Endodermal cell (in vitro differentiated cells): ENCODE data around the gene KIF17. TPM values are rescaled to one million over a fixed set of nuclear protein-coding genes. Genes with fewer than 3 reads are reported as not detected.
A peak's percentile ranks its signal among the peaks of the same experiment; 100 is the strongest.

Experiments used
- DNase-seq: peaks from one replicate; pipeline ENCODE4 v3.0.0-alpha.2; 2017
- H3K27ac ChIP-seq: 2 replicates; pipeline ENCODE4 v1.5.1; 2013; ENCODE audit warnings: mild to moderate bottlenecking, low read depth, low read length, moderate library complexity
- H3K27me3 ChIP-seq: 2 replicates; pipeline ENCODE4 v1.6.1; 2013; ENCODE audit warnings: mild to moderate bottlenecking, low read length, moderate library complexity; ENCODE audit not compliant: insufficient read depth, control insufficient read depth, poor library complexity, severe bottlenecking
- H3K36me3 ChIP-seq: 2 replicates; pipeline ENCODE4 v1.7.0; 2013; ENCODE audit warnings: mild to moderate bottlenecking, low read length, moderate library complexity; ENCODE audit not compliant: control insufficient read depth, insufficient read depth
- H3K4me1 ChIP-seq: one replicate; pipeline ENCODE4 v1.7.0; 2013; ENCODE audit warnings: low read length; ENCODE audit not compliant: control insufficient read depth, insufficient read depth
- H3K4me3 ChIP-seq: 2 replicates; pipeline ENCODE4 v1.5.1; 2013; ENCODE audit warnings: mild to moderate bottlenecking, low read length, moderate library complexity
- H3K9ac ChIP-seq: 2 replicates; pipeline ENCODE4 v1.6.1; 2013; ENCODE audit warnings: mild to moderate bottlenecking, low read length, moderate library complexity; ENCODE audit not compliant: poor library complexity, severe bottlenecking; ENCODE audit errors: extremely low read depth
- H3K9me3 ChIP-seq: 2 replicates; pipeline ENCODE4 v1.6.1; 2013; ENCODE audit warnings: mild to moderate bottlenecking, low read length, moderate library complexity; ENCODE audit not compliant: control insufficient read depth
- H3K27ac Mint-ChIP-seq: 2 replicates; pipeline ENCODE4 v1.8.0; 2020; ENCODE audit warnings: mixed read lengths
- H3K27me3 Mint-ChIP-seq: 2 replicates; pipeline ENCODE4 v1.8.0; 2021; ENCODE audit warnings: mild to moderate bottlenecking, mixed read lengths; ENCODE audit not compliant: insufficient read depth
- H3K36me3 Mint-ChIP-seq: 2 replicates; pipeline ENCODE4 v1.8.0; 2020; ENCODE audit warnings: low read depth, mixed read lengths
- H3K4me1 Mint-ChIP-seq: 2 replicates; pipeline ENCODE4 v1.8.0; 2020; ENCODE audit warnings: mixed read lengths
- H3K4me3 Mint-ChIP-seq: 2 replicates; pipeline ENCODE4 v1.8.0; 2020; ENCODE audit warnings: mild to moderate bottlenecking, moderate library complexity, mixed read lengths
- H3K9me3 Mint-ChIP-seq: 2 replicates; pipeline ENCODE4 v1.8.0; 2020; ENCODE audit warnings: mild to moderate bottlenecking, mixed read lengths
- CTCF ChIP-seq: fragments of 200-600 bp; sonication (generic); conservative IDR thresholded peaks from 2 replicates; pipeline ENCODE4 v1.5.0; 2021; ENCODE audit warnings: antibody characterized with exemption, mild to moderate bottlenecking
- WGBS, 2 experiments: methylation state at CpG; one replicate each; pipeline versions ENCODE4 v1.1.5 to v1.1.7; 2013; ENCODE audit warnings: missing lambda C conversion rate in 2 of 2, mixed read lengths in 1 of 2; ENCODE audit not compliant: insufficient coverage in 1 of 2, insufficient read length in 1 of 2; 5-methylcytosine and 5-hydroxymethylcytosine counted together
- total RNA-seq, 2 donors: library from RNA; stranded (reverse); fragmentation: NEBNext Ultra II Directional in 1 of 2; extraction: Animal tissue kit (Norgen Biotek cat#: 25700) in 1 of 2; gene quantifications; 2 replicates in 1 of 2; 3 replicates in 1 of 2; pipeline ENCODE4 v1.2.1, GENCODE V29; 2021

Gene KIF17
- total RNA-seq, 2 donors from 2014 or later, result 4.2 to 8.0 TPM

DNA sequence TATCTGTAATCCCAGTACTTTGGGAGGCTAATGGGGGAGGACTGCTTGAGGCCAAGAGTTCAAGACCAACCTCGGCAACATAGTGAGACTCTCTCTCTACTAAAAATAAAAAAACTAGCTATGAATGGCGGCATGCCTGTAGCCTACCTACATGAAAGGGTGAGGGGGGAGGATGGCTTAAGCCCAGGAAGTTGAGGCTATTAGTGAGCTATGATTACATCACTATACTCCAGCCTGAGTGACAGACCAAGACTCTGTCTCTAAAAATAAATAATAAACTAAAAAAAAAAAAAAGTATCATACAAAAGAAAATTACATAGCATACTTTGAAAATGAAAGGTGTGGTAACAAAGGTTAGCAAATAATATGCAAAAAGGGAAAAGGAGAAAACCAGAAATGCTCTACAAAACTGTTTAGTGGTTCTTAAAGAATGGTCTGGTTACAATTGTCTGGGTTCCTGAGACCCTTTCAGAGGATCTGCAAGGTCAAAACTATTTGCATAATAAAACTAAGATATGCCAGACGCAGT, 33.7 kb upstream of the KIF17 start:
- Mint-ChIP-seq H3K27ac (no peak overlapping the region), H3K4me1 (peaks cover 4% of the 10 kb centered on the region), H3K36me3 (peaks cover 71% of the 10 kb centered on the region), H3K4me3 (no peak overlapping the region), H3K27me3 (no peaks in the 10 kb centered on the region), H3K9me3 (peaks cover 1% of the 10 kb centered on the region)
- Histone ChIP-seq H3K9me3 (no peaks in the 10 kb centered on the region), H3K27me3 (no peaks in the 10 kb centered on the region), H3K9ac (no peak overlapping the region), H3K4me1 (no peaks in the 10 kb centered on the region), H3K4me3 (no peak overlapping the region), H3K27ac (peak overlapping the region; percentile 58), H3K36me3 (peaks cover 70% of the 10 kb centered on the region)
- DNase-seq, result no peak
- 90 to 94% methylated on average over 2 to 3 of the region's 3 CpGs for WGBS, 2 experiments
- TF ChIP-seq CTCF, result no peak

DNA sequence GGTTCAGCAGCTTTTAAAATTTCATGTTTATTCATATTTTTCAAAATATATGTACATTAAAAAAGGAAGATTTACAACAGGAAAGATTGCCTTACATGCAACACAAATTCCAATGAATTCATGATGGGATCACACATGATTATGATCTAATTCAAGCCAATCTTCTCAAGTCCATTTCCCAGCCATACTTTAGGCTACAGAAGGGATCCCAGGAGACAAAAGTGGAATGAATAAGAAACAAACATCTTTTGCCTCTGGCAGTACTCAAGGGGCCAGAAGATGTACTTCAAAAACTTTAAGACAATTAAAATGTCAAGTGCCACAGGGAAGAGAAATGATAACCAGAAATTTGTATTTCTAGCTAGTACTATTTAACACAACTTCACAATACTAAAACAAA, 24.9 kb upstream of the KIF17 start:
- no peak overlapping the region for H3K27ac ChIP-seq
- no peaks in the 10 kb centered on the region for H3K27me3 Mint-ChIP-seq

DNA sequence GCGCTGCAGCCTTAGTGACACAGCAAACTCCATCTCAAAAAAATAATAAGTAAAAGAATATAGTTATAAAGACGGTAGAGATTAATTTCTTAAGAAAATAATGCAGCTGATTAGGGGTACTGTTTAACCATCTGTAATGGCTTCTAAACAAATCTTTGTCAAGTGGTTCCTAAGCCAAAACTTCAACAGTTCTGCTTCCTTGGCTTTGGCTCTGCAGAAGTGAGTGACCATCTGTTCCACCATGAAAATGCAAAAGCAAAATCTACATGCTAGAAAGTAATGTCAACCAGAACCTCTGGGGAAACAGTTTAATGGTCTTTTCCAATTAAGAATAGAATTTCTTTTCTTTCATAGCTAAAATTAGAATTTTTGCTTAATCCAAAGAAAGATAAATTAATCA, 23.0 kb upstream of the KIF17 start:
- DNase-seq, result no peak
- Mint-ChIP-seq H3K9me3 (no peaks in the 10 kb centered on the region), H3K27me3 (no peaks in the 10 kb centered on the region), H3K4me1 (no peaks in the 10 kb centered on the region), H3K36me3 (peaks cover 61% of the 10 kb centered on the region), H3K27ac (no peak overlapping the region), H3K4me3 (no peak overlapping the region)
- no peaks in the 10 kb centered on the region for H3K9me3 ChIP-seq
- H3K27me3 ChIP-seq, result no peaks in the 10 kb centered on the region
- H3K27ac ChIP-seq, result no peak overlapping the region
- H3K36me3 ChIP-seq, result peaks cover 85% of the 10 kb centered on the region
- WGBS, 2 experiments, result 79% methylated on average over 1 of the region's 2 CpGs; no CpG with 5 or more reads in 1 of the 2 experiments
- no peak for TF ChIP-seq CTCF
- H3K4me3 ChIP-seq, result no peak overlapping the region
- no peaks in the 10 kb centered on the region for H3K4me1 ChIP-seq
- H3K9ac ChIP-seq, result no peak overlapping the region

More for the DNA sequence above, 24.9 kb upstream of the KIF17 start:
- no peak for TF ChIP-seq CTCF
- Mint-ChIP-seq H3K27ac (no peak overlapping the region), H3K9me3 (no peaks in the 10 kb centered on the region), H3K4me1 (no peaks in the 10 kb centered on the region), H3K36me3 (peaks cover 64% of the 10 kb centered on the region), H3K4me3 (no peak overlapping the region)
- no peaks in the 10 kb centered on the region for H3K4me1 ChIP-seq
- H3K4me3 ChIP-seq, result no peak overlapping the region
- DNase-seq, result no peak
- no peaks in the 10 kb centered on the region for H3K9me3 ChIP-seq
- H3K27me3 ChIP-seq, result no peaks in the 10 kb centered on the region
- peaks cover 93% of the 10 kb centered on the region for H3K36me3 ChIP-seq
- H3K9ac ChIP-seq, result no peak overlapping the region
